Stimulated activated CD8-positive, alpha-beta memory T cell treated with anti-CD3 and anti-CD28 coated beads, Interleukin-12 subunit alpha, Interleukin-12 subunit beta, amount 100 ng/mL, for 24 hours (primary cell): ENCODE data around the gene PANX3.

ENCODE experiments used
- DNase-seq: peaks from one replicate; pipeline ENCODE4 v3.0.0-alpha.2; 2020; ENCODE audit errors: extremely low read depth

PANX3 gene

GRCh38 chr11:124618863-124619262 lies 7.6 kb downstream of the PANX3 start:
- DNase-seq = no peak

GRCh38 chr11:124622531-124623451 lies 11.6 kb downstream of the PANX3 start, which contains the start of gene TBRG1:
Gene TBRG1 (plus strand): TSS chr11:124622864. CDS start chr11:124623084, 220 bp downstream.
- DNase-seq = peak; percentile 67

GRCh38 chr11:124623861-124624525 lies 12.8 kb downstream of the PANX3 start:
- DNase-seq = no peak

- no peak for DNase-seq
Measured at GRCh38 chr11:124625504-124626168, 14.4 kb downstream of the PANX3 start.

- DNase-seq = no peak
Measured at GRCh38 chr11:124627546-124627945, 16.3 kb downstream of the PANX3 start.

- DNase-seq = no peak
Measured at GRCh38 chr11:124629961-124630360, 18.7 kb downstream of the PANX3 start.

GRCh38 chr11:124633355-124633754 lies 22.1 kb downstream of the PANX3 start:
- no peak for DNase-seq

GRCh38 chr11:124635932-124636331 lies 24.7 kb downstream of the PANX3 start:
- DNase-seq = no peak

GRCh38 chr11:124638500-124638899 lies 27.3 kb downstream of the PANX3 start:
- no peak for DNase-seq

GRCh38 chr11:124639186-124639585 lies 28.0 kb downstream of the PANX3 start:
- no peak for DNase-seq

- no peak for DNase-seq
Measured at GRCh38 chr11:124640666-124641065, 29.4 kb downstream of the PANX3 start.

- no peak for DNase-seq
Measured at GRCh38 chr11:124642628-124643027, 31.4 kb downstream of the PANX3 start.

- DNase-seq = no peak
Measured at GRCh38 chr11:124643042-124643604, 31.9 kb downstream of the PANX3 start.

GRCh38 chr11:124643605-124644425 lies 32.6 kb downstream of the PANX3 start:
- DNase-seq = no peak

GRCh38 chr11:124644426-124645280 lies 33.4 kb downstream of the PANX3 start:
- no peak for DNase-seq

- DNase-seq = no peak
Measured at GRCh38 chr11:124646148-124646547, 34.9 kb downstream of the PANX3 start.

- no peak for DNase-seq
Measured at GRCh38 chr11:124648610-124649009, 37.4 kb downstream of the PANX3 start.

GRCh38 chr11:124656774-124657630 lies 45.8 kb downstream of the PANX3 start:
- no peak for DNase-seq

GRCh38 chr11:124657904-124658303 lies 46.7 kb downstream of the PANX3 start:
- DNase-seq = no peak
